ENCODE data around the gene TFPT.

GRCh38 chr19:54162241-54162805 is 46.9 kb upstream of the TFPT start:
- TF ChIP-seq CTCF (IDR thresholded peaks at IDR 0.05) (no peak), POLR2AphosphoS5 (IDR thresholded peaks at IDR 0.05) (peak in 2 of 3 donors; percentile 16), POLR2A (IDR thresholded peaks at IDR 0.05) (no peak)
